Naive thymus-derived CD4-positive, alpha-beta T cell (primary cell): ENCODE data around the gene NRL. TPM values are rescaled to one million over a fixed set of nuclear protein-coding genes. Genes with fewer than 3 reads are reported as not detected.
A peak's percentile ranks its signal among the peaks of the same experiment; 100 is the strongest.
"Not testable (repeated sequence)": the region's sequence is repeated elsewhere in the genome, so short reads cannot be mapped to it uniquely, and the experiment has no call there.

Experiments
- ATAC-seq: fragments of 150-1000 bp; cut with Tn5 transposase; 2 replicates; pipeline ENCODE4 v1.10.0; 2021; ENCODE audit warnings: mild to moderate bottlenecking, moderate library complexity
- CTCF ChIA-PET: fragments of 350-600 bp; sonication (Branson Sonifier 250); formaldehyde crosslinking; loops from one replicate; lab custom pipeline; 2021; ENCODE audit warnings: antibody characterized with exemption; lab: Charles Lee
- POLR2A ChIA-PET: fragments of 350-600 bp; sonication (Branson Sonifier 250); formaldehyde crosslinking; loops from one replicate; lab custom pipeline; 2021; ENCODE audit warnings: antibody characterized with exemption, inconsistent platforms; lab: Charles Lee
- DNase-seq, 9 donors: peaks; one replicate each; pipeline versions ENCODE4 v3.0.0 to v3.0.0-alpha.2; 2020 to 2022; ENCODE audit warnings: mixed read lengths in 1 of 9
- H3K27ac ChIP-seq: one replicate; pipeline ENCODE4 v1.7.0; 2013; ENCODE audit warnings: mild to moderate bottlenecking, low read depth, low read length, moderate library complexity
- H3K27me3 ChIP-seq, 2 donors: one replicate each; pipeline ENCODE4 v1.7.0; 2013; ENCODE audit warnings: low read length in 2 of 2, mild to moderate bottlenecking in 2 of 2, moderate library complexity in 2 of 2; ENCODE audit not compliant: control insufficient read depth in 2 of 2, insufficient read depth in 2 of 2
- H3K36me3 ChIP-seq, 3 experiments: 1 replicate in 2 of 3; 2 replicates in 1 of 3; pipeline ENCODE4 v1.7.0; 2013; ENCODE audit warnings: low read length in 3 of 3, mild to moderate bottlenecking in 3 of 3, moderate library complexity in 1 of 3; ENCODE audit not compliant: insufficient read depth in 3 of 3, control insufficient read depth in 2 of 3
- H3K4me1 ChIP-seq, 2 donors: one replicate each; pipeline ENCODE4 v1.7.0; 2013; ENCODE audit warnings: low read length in 2 of 2, mild to moderate bottlenecking in 2 of 2, moderate library complexity in 1 of 2; ENCODE audit not compliant: control insufficient read depth in 2 of 2, insufficient read depth in 2 of 2
- H3K4me3 ChIP-seq: 2 replicates; pipeline ENCODE4 v1.7.0; 2013; ENCODE audit warnings: mild to moderate bottlenecking, low read length
- H3K9me3 ChIP-seq, 3 experiments: 1 replicate in 2 of 3; 2 replicates in 1 of 3; pipeline ENCODE4 v1.7.0; 2013; ENCODE audit warnings: low read length in 3 of 3; ENCODE audit not compliant: control insufficient read depth in 2 of 3
- H3K27ac Mint-ChIP-seq, 9 donors: one replicate each; pipeline ENCODE4 v1.8.0; 2020 to 2022; ENCODE audit warnings: mixed read lengths in 9 of 9, mild to moderate bottlenecking in 8 of 9, moderate library complexity in 5 of 9, inconsistent platforms in 2 of 9
- H3K27me3 Mint-ChIP-seq, 5 donors: one replicate each; pipeline ENCODE4 v1.8.0; 2021 to 2022; ENCODE audit warnings: mixed read lengths in 5 of 5, mild to moderate bottlenecking in 1 of 5
- H3K36me3 Mint-ChIP-seq, 5 donors: one replicate each; pipeline ENCODE4 v1.8.0; 2020 to 2022; ENCODE audit warnings: mixed read lengths in 5 of 5, mild to moderate bottlenecking in 3 of 5, inconsistent platforms in 1 of 5
- H3K4me1 Mint-ChIP-seq, 7 donors: one replicate each; pipeline ENCODE4 v1.8.0; 2020 to 2022; ENCODE audit warnings: mixed read lengths in 7 of 7, mild to moderate bottlenecking in 3 of 7, inconsistent platforms in 1 of 7
- H3K4me3 Mint-ChIP-seq, 10 donors: one replicate each; pipeline ENCODE4 v1.8.0; 2020 to 2022; ENCODE audit warnings: mild to moderate bottlenecking in 10 of 10, mixed read lengths in 10 of 10, moderate library complexity in 6 of 10, inconsistent platforms in 2 of 10
- H3K9me3 Mint-ChIP-seq, 11 donors: one replicate each; pipeline ENCODE4 v1.8.0; 2020 to 2022; ENCODE audit warnings: mixed read lengths in 11 of 11, mild to moderate bottlenecking in 4 of 11, inconsistent platforms in 1 of 11, moderate library complexity in 1 of 11
- intact Hi-C, 2 donors: fragments of 100-400 bp; cut with micrococcal nuclease; formaldehyde crosslinking; loops; one replicate each; pipeline ENCODE4 v1.15.1; 2023
- polyA plus RNA-seq, 2 donors: library from polyadenylated mRNA; unstranded; fragments of 300-500 nt; fragmentation: Illumina TruSeq; gene quantifications; one replicate each; pipeline ENCODE4 v1.2.3, GENCODE V29; 2021
- total RNA-seq, 6 experiments: library from RNA in 5 of 6; stranded (reverse) in 5 of 6; gene quantifications; 1 replicate in 5 of 6; 2 replicates in 1 of 6; pipeline ENCODE4 v1.2.3 and lab custom pipeline; 2021 to 2026

The NRL gene
- total and polyA plus RNA-seq, 7 experiments from 2014 or later: 2.1 to 4.5 (median 3.7) TPM

DNA sequence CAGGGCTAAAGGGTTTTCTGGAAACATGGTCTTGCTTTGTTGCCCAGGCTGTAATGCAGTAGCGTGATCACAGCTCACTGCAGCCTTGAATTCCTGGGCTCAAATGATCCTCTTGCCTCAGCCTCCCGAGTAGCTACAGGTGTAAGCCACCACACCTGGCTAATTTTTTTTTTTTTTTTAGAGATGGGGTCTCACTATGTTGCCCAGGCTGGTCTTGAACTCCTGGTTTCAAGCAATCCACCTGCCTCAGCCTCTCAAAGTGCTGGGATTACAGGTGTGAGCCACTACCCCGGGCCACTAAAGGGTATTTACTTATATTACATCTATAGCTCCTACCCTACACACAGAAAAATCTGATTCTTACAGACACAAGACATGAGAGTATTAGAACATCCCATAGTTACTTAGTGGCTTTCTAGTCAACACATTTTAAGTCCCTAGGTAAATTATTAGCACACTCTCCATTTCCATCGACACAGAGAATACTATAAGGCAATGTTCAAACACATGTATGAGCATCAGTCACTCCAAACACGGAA is 6.3 kb downstream of the NRL start:
- Mint-ChIP-seq H3K27me3 (no peaks in the 10 kb centered on the region), H3K27ac (peak overlapping the region; percentile 90 to 97 (median 94)), H3K9me3 (peaks cover 0 to 2% (median 0%) of the 10 kb centered on the region in 11 donors), H3K4me3 (peak overlapping the region; percentile 3 to 68 (median 46)), H3K4me1 (peaks cover 9 to 28% (median 13%) of the 10 kb centered on the region in 7 donors), H3K36me3 (peaks cover 3 to 23% (median 13%) of the 10 kb centered on the region in 5 donors)
- H3K4me3 ChIP-seq: no peak overlapping the region
- intact Hi-C loops: loop anchor here (1.0 to 2.0 kb wide), 6 partner anchors 14 to 188 kb away; partner anchors contain the start of gene PCK2 (in 1 of the 2)
- POLR2A ChIA-PET: interaction anchor here (0.6 to 6.7 kb wide), 17 partner anchors 13 to 1529 kb away, joined by 3 to 85 read pairs (median 6); partner anchors contain the start of genes CARMIL3, CHMP4A, EMC9 and IRF9
- ATAC-seq (peak; percentile 21), DNase-seq (no peak)
- CTCF ChIA-PET: interaction anchor here (0.7 to 11.7 kb wide), 26 partner anchors 8 to 610 kb away, joined by 3 to 246 read pairs (median 4); partner anchors contain the start of genes CARMIL3, EMC9, IRF9 and MDP1
- H3K27ac ChIP-seq: peak overlapping the region; percentile 66
- peaks cover 11 to 12% of the 10 kb centered on the region in 2 donors for H3K4me1 ChIP-seq
- no peaks in the 10 kb centered on the region for H3K27me3 ChIP-seq
- H3K36me3 ChIP-seq: peaks cover 0 to 4% (median 0%) of the 10 kb centered on the region in 3 experiments
- H3K9me3 ChIP-seq: no peaks in the 10 kb centered on the region

DNA sequence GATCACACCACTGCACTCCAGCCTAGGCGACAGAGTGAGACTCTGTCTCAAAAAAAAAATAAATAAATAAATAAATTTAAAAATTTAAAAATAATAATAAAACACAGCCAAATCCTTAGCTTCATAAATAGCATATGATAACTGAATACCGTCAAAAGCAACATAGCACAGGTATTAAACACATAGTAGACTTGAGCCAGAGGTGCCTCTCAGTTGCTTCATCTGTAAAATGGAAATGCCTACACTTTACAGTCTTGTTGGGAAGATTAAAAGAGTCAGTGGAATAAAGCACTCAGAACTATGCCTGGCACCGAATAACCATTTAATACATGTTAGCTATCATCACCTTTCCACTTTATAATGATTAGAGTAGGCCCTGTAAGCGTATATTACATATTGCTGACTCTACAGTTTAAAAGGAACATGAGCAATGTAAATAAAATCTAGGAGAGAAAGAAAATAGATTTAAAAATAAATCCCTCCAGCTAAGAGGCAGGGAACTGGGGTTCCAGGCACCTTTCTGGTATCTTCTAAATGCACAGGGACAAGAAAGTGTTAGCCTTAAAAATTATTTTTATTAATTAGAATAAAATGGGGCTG is 8.0 kb downstream of the NRL start:
- intact Hi-C loops: no loop called here
- Mint-ChIP-seq H3K4me1 (peaks cover 9 to 28% (median 13%) of the 10 kb centered on the region in 7 donors), H3K27me3 (no peaks in the 10 kb centered on the region), H3K4me3 (no peak overlapping the region), H3K36me3 (peaks cover 3 to 29% (median 15%) of the 10 kb centered on the region in 5 donors), H3K9me3 (peaks cover 0 to 2% (median 0%) of the 10 kb centered on the region in 11 donors), H3K27ac (peak overlapping the region in 1 of 9 donors; percentile 92)
- H3K36me3 ChIP-seq: peaks cover 0 to 13% (median 0%) of the 10 kb centered on the region in 3 experiments
- no peaks in the 10 kb centered on the region for H3K27me3 ChIP-seq
- H3K4me3 ChIP-seq: no peak overlapping the region
- no peak for DNase-seq
- POLR2A ChIA-PET: interaction anchor here (0.8 to 6.7 kb wide), 10 partner anchors 9 to 323 kb away, joined by 3 to 85 read pairs (median 18); partner anchors contain the start of genes KHNYN, PCK2, PSME1 and PSME2
- H3K27ac ChIP-seq: no peak overlapping the region
- peaks cover 9 to 11% of the 10 kb centered on the region in 2 donors for H3K4me1 ChIP-seq
- no peaks in the 10 kb centered on the region for H3K9me3 ChIP-seq
- no peak for ATAC-seq
- CTCF ChIA-PET: interaction anchor here (0.5 to 11.7 kb wide), 7 partner anchors 13 to 639 kb away, joined by 3 to 246 read pairs (median 28); partner anchors contain the start of genes CARMIL3, IRF9, PCK2 and RNF31

DNA sequence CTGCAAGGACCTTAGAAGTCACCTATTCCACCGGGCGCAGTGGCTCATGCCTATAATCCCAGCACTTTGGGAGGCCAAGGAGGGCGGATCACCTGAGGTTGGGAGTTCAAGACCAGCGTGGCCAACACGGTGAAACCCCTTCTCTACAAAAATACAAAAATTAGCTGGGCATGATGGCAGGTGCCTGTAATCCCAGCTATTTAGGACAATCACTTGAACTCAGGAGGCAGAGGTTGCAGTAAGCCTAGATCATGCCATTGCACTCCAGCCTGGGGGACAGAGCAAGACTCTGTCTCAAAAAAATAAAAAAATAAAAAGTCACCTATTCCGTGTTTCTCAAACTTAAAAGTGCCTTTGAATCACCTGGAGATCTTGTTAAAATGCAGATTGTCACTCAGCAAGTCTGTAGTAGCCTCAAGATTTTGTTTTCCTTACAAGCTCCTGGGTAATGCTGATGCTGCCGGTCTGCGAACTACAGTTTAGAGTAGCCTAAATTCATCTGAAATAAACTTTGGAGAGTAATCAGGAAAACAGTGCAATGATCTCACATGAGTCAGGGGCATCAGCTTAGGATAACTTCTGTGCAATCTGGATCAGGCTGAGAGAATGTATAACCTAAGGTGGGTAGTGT is 9.0 kb downstream of the NRL start:
- H3K4me1 Mint-ChIP-seq: peaks cover 9 to 28% (median 13%) of the 10 kb centered on the region in 7 donors
- peaks cover 3 to 34% (median 15%) of the 10 kb centered on the region in 5 donors for H3K36me3 Mint-ChIP-seq
- H3K9me3 ChIP-seq, ATAC-seq, H3K27me3 Mint-ChIP-seq, H3K27me3 ChIP-seq, H3K27ac ChIP-seq, H3K4me3 ChIP-seq, intact Hi-C loops, H3K9me3 Mint-ChIP-seq, H3K4me3 Mint-ChIP-seq, DNase-seq: not testable (repeated sequence)
- Histone ChIP-seq H3K4me1 (peaks cover 9 to 11% of the 10 kb centered on the region in 2 donors), H3K36me3 (peaks cover 0 to 20% (median 0%) of the 10 kb centered on the region in 3 experiments)
- CTCF ChIA-PET: interaction anchor here (0.5 to 11.7 kb wide), 8 partner anchors 8 to 55 kb away, joined by 3 to 246 read pairs (median 24); partner anchors contain the start of genes CARMIL3, DCAF11, IRF9 and PCK2
- H3K27ac Mint-ChIP-seq: peak overlapping the region in 3 of 9 donors; percentile 9 to 48 (median 46)
- POLR2A ChIA-PET: interaction anchor here (0.9 to 6.7 kb wide), 7 partner anchors 11 to 50 kb away, joined by 3 to 85 read pairs (median 4); partner anchors contain the start of genes EMC9, PCK2, PSME2 and RNF31

DNA sequence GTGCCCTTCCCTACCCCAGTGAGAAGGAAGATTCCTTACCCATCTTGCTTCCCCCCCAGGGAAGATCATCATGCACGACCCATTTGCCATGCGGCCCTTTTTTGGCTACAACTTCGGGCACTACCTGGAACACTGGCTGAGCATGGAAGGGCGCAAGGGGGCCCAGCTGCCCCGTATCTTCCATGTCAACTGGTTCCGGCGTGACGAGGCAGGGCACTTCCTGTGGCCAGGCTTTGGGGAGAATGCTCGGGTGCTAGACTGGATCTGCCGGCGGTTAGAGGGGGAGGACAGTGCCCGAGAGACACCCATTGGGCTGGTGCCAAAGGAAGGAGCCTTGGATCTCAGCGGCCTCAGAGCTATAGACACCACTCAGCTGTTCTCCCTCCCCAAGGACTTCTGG is 11.3 kb downstream of the NRL start:
- Histone ChIP-seq H3K36me3 (peaks cover 0 to 40% (median 5%) of the 10 kb centered on the region in 3 experiments), H3K9me3 (no peaks in the 10 kb centered on the region), H3K27me3 (no peaks in the 10 kb centered on the region), H3K27ac (no peak overlapping the region), H3K4me1 (peaks cover under 1 to 2% of the 10 kb centered on the region in 2 donors), H3K4me3 (no peak overlapping the region)
- intact Hi-C loops: no loop called here
- Mint-ChIP-seq H3K4me3 (no peak overlapping the region), H3K36me3 (peaks cover 3 to 44% (median 15%) of the 10 kb centered on the region in 5 donors), H3K27ac (peak overlapping the region in 2 of 9 donors; percentile 31 to 48), H3K9me3 (peaks cover 0 to 2% (median 0%) of the 10 kb centered on the region in 11 donors), H3K27me3 (no peaks in the 10 kb centered on the region), H3K4me1 (peaks cover 1 to 22% (median 5%) of the 10 kb centered on the region in 7 donors)
- CTCF ChIA-PET: interaction anchor here (11.5 to 11.7 kb wide), 2 partner anchors 10 to 48 kb away, joined by 165 to 246 read pairs; partner anchors contain the start of genes CARMIL3 and PCK2
- DNase-seq: no peak
- POLR2A ChIA-PET: interaction anchor here (3.0 to 6.0 kb wide), 2 partner anchors 9 to 11 kb away, joined by 9 to 85 read pairs; partner anchors contain the start of genes DCAF11, NRL and PCK2
- ATAC-seq: no peak

DNA sequence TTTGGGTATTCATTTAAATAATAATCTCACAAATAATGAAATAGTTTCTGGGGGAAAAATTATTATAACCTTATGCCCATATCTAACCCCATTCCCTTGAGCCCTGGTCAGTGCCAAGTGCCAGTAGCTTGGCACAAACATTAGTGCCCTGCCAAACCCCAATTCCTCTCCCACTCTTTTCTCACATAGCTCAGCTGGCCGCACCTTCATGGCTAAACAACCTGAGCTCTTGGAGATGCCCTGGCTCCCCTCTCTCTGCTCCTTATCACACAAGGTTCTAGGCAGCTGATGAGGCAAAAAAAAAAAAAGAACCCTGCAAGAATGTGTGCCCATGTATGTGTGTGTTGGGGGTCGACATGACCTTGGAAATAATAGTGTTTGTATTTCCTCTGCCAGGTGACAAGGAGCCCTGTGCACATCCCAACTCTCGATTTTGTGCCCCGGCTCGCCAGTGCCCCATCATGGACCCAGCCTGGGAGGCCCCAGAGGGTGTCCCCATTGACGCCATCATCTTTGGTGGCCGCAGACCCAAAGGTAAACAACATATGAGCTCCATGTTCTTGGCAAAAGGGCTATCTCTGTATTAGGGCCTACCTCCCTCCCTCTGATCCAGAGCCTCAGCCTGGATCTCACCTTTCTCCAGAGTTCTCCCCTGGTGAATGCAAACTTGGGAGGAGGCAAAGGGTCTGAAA is 12.2 kb downstream of the NRL start:
- DNase-seq (no peak), ATAC-seq (no peak)
- ChIA-PET CTCF (interaction anchor here (0.8 to 11.7 kb wide), 4 partner anchors 9 to 47 kb away, joined by 3 to 246 read pairs (median 84); partner anchors contain the start of genes CARMIL3 and PCK2), POLR2A (interaction anchor here (0.9 to 3.0 kb wide), 2 partner anchors 12 to 45 kb away, joined by 3 to 9 read pairs; partner anchors contain the start of genes DCAF11, NRL and RNF31)
- H3K27ac Mint-ChIP-seq: peak overlapping the region in 2 of 9 donors; percentile 19 to 43
- Histone ChIP-seq H3K27me3 (no peaks in the 10 kb centered on the region), H3K9me3 (no peaks in the 10 kb centered on the region), H3K27ac (no peak overlapping the region), H3K4me1 (no peaks in the 10 kb centered on the region), H3K4me3 (no peak overlapping the region), H3K36me3 (peaks cover 0 to 45% (median 5%) of the 10 kb centered on the region in 3 experiments)
- H3K36me3 Mint-ChIP-seq: peaks cover 3 to 44% (median 15%) of the 10 kb centered on the region in 5 donors
- peaks cover 0 to 2% (median 0%) of the 10 kb centered on the region in 11 donors for H3K9me3 Mint-ChIP-seq
- no peak overlapping the region for H3K4me3 Mint-ChIP-seq
- intact Hi-C loops: no loop called here
- no peaks in the 10 kb centered on the region for H3K27me3 Mint-ChIP-seq
- peaks cover 0 to 16% (median 0%) of the 10 kb centered on the region in 7 donors for H3K4me1 Mint-ChIP-seq
